Activated naive CD4-positive, alpha-beta T cell treated with anti-CD3 and anti-CD28 coated beads, Interleukin-2, amount 50 U/mL, for 16 hours (primary cell): ENCODE measurements around the gene KLC3.
A peak's percentile ranks its signal among the peaks of the same experiment; 100 is the strongest.

ENCODE experiments used
- DNase-seq: peaks from one replicate; pipeline ENCODE4 v3.0.0-alpha.2; 2020

KLC3 gene

GRCh38 chr19:45349430-45349941 is 8.9 kb downstream of the KLC3 start:
- no peak for DNase-seq

- no peak for DNase-seq
Measured at GRCh38 chr19:45350477-45351058, 10.0 kb downstream of the KLC3 start.

- no peak for DNase-seq
Measured at GRCh38 chr19:45351401-45351952, 10.9 kb downstream of the KLC3 start.

- DNase-seq, result no peak
Measured at GRCh38 chr19:45352062-45352461, 11.5 kb downstream of the KLC3 start.

GRCh38 chr19:45352471-45352870 is 11.9 kb downstream of the KLC3 start:
- DNase-seq, result no peak

- no peak for DNase-seq
Measured at GRCh38 chr19:45352914-45353796, 12.6 kb downstream of the KLC3 start.

GRCh38 chr19:45354241-45354842 is 13.8 kb downstream of the KLC3 start:
- no peak for DNase-seq

GRCh38 chr19:45355402-45355801 is 14.9 kb downstream of the KLC3 start:
- DNase-seq, result no peak

- DNase-seq, result no peak
Measured at GRCh38 chr19:45355910-45356309, 15.4 kb downstream of the KLC3 start.

GRCh38 chr19:45356760-45357444 is 16.4 kb downstream of the KLC3 start:
- DNase-seq, result no peak

GRCh38 chr19:45357445-45357783 is 16.9 kb downstream of the KLC3 start:
- DNase-seq, result no peak

GRCh38 chr19:45358213-45358792 is 17.8 kb downstream of the KLC3 start:
- DNase-seq, result no peak

GRCh38 chr19:45361608-45362007 is 21.1 kb downstream of the KLC3 start:
- DNase-seq, result no peak

GRCh38 chr19:45362291-45362690 is 21.7 kb downstream of the KLC3 start:
- DNase-seq, result no peak

GRCh38 chr19:45363861-45364459 is 23.4 kb downstream of the KLC3 start:
- DNase-seq, result no peak

- no peak for DNase-seq
Measured at GRCh38 chr19:45364696-45365095, 24.1 kb downstream of the KLC3 start.

GRCh38 chr19:45368127-45368526 is 27.6 kb downstream of the KLC3 start:
- no peak for DNase-seq

GRCh38 chr19:45368737-45369340 is 28.3 kb downstream of the KLC3 start:
- no peak for DNase-seq

GRCh38 chr19:45370410-45371204 is 30.1 kb downstream of the KLC3 start, which contains the start of gene ERCC2:
Gene ERCC2, minus strand, starts transcription at chr19:45370573. Its CDS starts 33 bp downstream, at chr19:45370540.
- peak; percentile 100 for DNase-seq

GRCh38 chr19:45376045-45376724 is 35.6 kb downstream of the KLC3 start:
- DNase-seq, result no peak
